IPS-18c (cell line): ENCODE data around the gene MBD1.
"Not testable (repeated sequence)": the region's sequence is repeated elsewhere in the genome, so short reads cannot be mapped to it uniquely, and the experiment has no call there.

Experiments used
- H3K4me3 ChIP-seq: 2 replicates; pipeline ENCODE4 v1.7.0; 2013; ENCODE audit warnings: low read depth, mild to moderate bottlenecking, low read length, moderate library complexity; ENCODE audit not compliant: insufficient read depth
- H3K9me3 ChIP-seq: one replicate; pipeline ENCODE4 v1.6.1; 2013; ENCODE audit warnings: mild to moderate bottlenecking, low read length, moderate library complexity; ENCODE audit not compliant: control insufficient read depth, insufficient read depth

Gene MBD1, protein sequence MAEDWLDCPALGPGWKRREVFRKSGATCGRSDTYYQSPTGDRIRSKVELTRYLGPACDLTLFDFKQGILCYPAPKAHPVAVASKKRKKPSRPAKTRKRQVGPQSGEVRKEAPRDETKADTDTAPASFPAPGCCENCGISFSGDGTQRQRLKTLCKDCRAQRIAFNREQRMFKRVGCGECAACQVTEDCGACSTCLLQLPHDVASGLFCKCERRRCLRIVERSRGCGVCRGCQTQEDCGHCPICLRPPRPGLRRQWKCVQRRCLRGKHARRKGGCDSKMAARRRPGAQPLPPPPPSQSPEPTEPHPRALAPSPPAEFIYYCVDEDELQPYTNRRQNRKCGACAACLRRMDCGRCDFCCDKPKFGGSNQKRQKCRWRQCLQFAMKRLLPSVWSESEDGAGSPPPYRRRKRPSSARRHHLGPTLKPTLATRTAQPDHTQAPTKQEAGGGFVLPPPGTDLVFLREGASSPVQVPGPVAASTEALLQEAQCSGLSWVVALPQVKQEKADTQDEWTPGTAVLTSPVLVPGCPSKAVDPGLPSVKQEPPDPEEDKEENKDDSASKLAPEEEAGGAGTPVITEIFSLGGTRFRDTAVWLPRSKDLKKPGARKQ

DNA sequence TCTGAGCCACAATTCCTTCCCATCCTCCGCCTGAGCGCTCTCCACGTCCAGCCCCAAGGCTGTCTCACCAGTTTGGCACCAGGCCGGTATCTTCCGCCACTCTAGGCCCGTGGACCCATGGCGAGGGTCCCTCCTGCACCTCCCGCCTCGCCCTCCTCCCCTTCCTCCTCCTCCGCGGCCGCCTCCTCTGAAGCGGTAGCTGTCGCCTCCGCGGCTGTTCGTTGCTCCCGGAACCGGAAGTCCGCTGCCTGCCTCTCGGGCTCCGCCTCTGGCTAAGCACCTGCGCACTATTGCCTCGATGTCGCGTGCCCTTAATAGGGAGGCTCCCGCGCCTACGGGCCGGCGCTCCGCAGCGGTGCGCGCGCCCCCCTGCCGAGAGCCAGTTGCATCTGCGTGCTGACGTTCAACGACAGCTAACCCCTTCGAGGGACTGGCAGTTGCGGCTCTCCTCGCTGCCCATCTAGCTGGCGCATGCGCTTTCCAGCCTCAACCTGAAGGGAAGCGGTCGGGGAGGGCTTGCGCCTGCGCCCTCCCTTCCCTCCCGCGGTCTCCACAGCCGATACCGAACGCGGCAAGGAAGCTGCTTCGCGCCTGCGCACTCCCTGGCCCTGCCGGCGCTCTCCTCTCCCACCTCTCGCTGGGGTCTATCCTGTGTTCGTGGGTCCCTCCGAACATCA lies at the start of gene MBD1:
MBD1 (minus strand) TSS at position 229 of the 677 bp plus-strand sequence. CDS start 1,531 bp downstream, outside the sequence.
- Histone ChIP-seq H3K9me3 (no peaks in the 10 kb centered on the region), H3K4me3 (peak within 1 kb of the TSS; percentile 99)

DNA sequence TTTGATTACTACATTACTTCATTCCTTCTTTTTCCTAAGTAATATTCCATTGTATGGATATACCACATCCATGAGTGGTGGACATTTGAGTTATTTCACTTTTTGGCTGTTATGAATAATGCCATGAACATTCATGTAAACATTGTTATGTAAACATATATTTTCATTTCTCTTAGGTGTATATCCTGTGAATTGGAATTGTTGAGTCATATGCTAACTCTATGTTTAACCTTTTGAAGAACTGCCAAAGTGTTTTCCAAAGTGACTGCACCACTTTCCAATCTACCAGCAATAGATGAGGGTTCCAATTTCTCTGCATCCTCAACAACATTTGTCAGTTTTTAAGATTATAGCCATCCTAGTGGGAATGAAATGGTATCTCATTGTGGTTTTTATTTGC lies 48.9 kb upstream of the MBD1 start:
- no peaks in the 10 kb centered on the region for H3K9me3 ChIP-seq
- H3K4me3 ChIP-seq = no peak overlapping the region

DNA sequence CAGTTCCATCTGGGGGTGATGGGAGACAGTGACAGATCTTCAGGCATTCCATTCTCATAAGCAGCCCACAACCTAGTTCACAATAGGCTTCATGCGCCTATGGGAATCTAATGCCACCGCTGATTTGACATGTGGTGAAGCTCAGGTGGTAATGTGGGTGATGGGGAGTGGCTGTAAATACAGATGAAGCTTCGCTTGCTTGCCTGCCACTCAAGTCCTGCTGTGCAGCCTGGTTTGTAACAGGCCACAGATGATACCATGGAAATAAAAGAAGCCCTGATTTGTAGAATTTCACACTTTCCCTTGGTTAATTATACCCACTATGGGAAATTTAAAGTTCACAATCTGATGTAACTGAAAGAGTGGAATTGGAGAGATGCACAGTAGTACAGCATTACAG lies 46.7 kb upstream of the MBD1 start:
- Histone ChIP-seq H3K4me3 (no peak overlapping the region), H3K9me3 (no peaks in the 10 kb centered on the region)

DNA sequence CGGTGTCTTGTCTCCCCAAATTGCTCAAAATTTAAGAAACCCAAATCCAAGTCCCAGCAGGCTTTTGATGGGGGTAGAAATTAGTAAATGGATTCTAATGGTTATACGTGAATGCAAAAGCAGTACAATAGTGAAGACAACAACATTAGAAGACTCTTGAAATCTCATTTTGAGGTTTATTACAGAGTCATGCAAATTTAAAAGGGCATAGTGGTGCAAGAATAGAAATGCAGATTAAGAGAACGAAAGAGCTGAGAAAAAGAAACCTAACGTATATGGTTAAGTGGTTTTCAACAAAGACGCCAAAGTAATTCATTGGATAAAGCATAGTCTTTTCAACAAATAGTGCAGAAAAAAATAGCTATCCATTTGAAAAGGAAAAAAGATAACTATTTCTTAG lies 39.4 kb upstream of the MBD1 start:
- Histone ChIP-seq H3K4me3 (no peak overlapping the region), H3K9me3 (no peaks in the 10 kb centered on the region)

DNA sequence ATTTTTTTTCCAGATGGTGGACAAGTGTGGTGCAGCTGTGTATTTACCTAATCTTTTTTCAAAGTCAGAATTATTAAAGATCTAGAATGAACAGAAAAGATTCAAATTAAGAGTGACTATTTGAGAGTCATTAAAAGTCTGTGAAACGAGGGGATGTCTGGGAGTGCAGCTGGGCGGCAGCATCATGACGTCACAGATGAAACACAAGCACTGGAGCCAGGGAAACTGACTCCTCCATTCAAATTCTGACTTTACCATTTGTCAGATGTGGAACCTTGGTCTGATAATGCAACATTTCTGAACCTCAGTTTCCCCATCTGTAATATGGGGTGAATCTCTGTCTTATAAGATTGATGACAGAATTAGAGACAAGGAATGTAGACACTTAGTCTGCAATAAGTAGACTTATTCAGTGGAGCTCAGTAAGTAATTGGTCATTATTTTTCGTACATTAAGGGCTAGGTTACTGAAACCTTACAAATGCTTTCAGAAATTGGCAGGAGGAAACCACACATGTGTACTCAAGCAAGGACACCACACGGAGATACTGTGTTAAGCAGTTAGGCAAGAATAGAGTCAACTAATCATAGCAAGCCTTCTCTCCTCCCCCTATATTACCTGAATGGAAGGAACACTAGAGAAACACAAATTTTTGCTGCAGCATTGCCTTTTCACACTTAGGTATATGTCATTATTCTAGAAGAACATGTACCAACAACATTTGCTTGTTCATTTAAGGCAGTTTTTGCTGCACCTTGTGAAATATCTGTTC lies 34.0 kb upstream of the MBD1 start:
- H3K4me3 ChIP-seq = no peak overlapping the region
- H3K9me3 ChIP-seq = no peaks in the 10 kb centered on the region

DNA sequence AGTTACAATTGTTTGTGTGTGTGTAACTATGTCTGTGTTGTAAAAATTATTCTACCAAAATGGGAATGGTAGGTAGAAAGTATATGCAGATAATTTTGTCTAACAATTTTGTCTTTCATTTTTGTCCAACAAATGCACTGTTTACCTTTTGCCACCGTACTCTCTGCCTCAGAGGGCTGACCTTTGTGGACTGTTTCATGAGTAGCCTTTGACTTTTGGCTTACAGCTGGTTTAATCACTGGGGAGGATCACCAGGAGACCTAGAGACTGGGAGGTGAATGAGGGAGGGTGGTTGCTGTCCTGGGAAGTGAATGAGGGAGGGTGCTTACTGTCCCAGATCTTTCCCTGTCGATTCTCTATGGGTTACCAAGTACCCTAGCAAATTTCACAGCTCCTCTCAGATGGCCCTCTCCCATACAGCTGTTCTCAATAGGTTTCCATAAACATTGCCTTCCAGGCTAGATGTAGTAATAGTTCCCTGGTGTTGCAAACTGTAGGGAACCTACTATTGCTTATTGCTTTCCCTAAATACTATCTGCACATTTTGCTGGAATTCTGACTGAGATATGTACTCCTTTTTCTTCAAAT lies 32.6 kb upstream of the MBD1 start:
- no peaks in the 10 kb centered on the region for H3K9me3 ChIP-seq
- no peak overlapping the region for H3K4me3 ChIP-seq

DNA sequence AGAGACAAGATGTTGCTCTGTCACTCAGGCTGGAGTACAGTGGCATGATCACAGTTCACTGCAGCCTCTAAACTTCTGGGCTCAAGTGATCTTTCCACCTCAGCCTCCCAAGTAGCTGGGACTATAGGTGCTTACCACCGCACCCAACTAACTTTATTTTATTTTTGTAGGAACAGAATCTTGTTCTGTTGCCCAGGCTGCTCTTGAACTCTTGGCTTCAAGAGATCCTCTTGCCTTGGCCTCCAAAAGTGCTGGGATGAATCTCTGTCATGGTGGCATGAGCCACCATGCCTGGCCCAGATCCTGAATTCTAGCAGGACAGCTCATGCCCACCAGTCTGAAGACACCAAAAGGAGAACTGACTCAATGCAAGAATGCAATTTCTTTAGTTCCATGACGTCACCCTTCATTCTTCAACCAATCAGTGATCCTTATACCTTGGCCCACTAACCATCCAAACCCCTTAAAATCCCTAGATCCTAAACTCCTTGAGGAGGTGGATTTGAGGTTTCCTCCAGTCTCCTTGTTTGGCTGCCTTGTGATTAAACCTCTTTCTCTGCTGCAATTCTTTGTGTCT lies 31.8 kb upstream of the MBD1 start:
- Histone ChIP-seq H3K9me3 (no peaks in the 10 kb centered on the region), H3K4me3 (no peak overlapping the region)

DNA sequence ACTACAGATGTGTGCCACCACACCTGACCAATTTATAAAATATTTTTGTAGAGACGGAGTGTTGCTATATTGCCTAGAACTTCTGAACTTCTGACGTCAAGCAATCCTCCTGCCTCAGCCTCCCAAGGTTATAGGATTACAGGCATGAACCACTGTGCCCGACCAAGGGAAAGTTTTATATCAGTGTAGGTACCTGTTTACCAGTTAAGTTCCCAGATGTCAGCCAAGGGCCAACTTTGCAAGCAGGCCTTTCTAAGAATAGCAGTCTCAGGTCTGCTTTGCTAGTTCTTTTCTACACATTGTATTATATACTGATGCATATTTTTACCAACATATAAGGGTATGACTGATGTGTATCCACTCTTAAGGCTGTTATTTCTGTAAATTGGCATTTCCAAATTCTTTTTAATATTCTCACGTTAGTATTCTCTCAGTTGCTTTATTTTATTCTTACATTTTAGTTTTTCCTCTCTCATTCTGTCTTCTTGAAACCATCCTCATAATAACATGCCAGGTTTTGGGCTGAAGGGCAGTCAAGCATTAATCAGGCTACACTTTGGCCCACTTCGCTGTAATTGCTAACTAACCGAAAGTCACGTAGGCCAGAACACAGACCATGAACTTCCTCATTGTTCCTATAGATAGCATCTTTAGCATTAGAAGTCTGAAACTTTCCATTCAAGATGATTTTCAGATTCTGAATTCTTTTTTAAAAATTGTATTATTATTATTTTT lies 31.1 kb upstream of the MBD1 start:
- Histone ChIP-seq H3K9me3 (no peaks in the 10 kb centered on the region), H3K4me3 (no peak overlapping the region)

DNA sequence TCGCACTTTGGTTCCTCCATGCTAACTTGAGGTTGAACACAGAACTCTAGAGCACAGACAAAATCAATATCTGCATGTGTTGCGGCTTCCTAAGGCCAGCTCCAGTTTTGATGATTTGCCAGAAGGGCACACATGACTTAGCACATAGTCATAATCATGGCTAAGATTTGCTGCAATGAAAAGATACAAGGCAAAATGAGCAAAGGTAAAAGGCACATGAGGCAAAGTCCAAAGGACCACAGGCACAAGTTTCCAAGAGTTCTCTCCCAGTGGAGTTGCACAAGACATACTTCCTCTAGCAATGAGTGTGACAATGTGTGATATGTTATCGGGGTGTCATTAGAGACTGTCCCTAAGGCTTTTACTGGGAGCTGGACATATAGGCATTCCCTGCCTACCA lies 30.3 kb upstream of the MBD1 start:
- Histone ChIP-seq H3K9me3 (no peaks in the 10 kb centered on the region), H3K4me3 (no peak overlapping the region)

DNA sequence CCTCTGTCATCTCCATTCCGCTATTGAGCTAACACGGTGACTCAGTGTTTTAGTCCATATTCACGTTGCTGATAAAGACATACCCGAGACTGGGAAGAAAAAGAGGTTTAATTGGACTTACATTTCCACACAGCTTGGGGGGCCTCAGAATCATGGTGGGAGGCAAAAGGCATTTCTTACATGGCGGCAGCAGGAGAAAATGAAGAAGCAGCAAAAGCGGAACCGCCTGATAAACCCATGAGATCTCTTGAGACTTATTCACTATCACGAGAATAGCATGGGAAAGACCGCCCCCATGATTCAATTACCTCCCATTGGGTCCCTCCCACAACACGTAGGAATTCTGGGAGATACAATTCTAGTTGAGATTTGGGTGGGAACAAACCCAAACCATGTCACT lies 28.8 kb upstream of the MBD1 start:
- Histone ChIP-seq H3K4me3 (no peak overlapping the region), H3K9me3 (no peaks in the 10 kb centered on the region)

DNA sequence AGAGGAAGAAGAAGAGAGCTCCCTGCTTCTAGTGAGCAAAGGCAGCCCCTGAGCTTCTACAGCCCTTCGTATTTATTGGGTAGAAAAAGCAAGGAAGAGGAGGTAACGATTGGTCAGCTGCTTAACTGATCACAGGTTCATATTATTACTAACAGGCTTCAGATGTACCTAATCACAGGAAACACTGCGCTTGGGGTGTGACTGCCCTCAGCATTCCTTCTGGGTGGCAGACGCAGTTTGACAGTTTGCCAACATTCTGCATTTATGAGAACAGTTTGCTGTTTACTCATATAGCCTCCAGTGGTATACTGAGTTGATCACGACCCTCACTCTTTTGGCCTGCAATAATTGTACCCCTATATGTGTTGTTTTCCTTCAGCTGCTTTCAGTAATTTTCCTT lies 27.5 kb upstream of the MBD1 start:
- H3K4me3 ChIP-seq = not testable (repeated sequence)

DNA sequence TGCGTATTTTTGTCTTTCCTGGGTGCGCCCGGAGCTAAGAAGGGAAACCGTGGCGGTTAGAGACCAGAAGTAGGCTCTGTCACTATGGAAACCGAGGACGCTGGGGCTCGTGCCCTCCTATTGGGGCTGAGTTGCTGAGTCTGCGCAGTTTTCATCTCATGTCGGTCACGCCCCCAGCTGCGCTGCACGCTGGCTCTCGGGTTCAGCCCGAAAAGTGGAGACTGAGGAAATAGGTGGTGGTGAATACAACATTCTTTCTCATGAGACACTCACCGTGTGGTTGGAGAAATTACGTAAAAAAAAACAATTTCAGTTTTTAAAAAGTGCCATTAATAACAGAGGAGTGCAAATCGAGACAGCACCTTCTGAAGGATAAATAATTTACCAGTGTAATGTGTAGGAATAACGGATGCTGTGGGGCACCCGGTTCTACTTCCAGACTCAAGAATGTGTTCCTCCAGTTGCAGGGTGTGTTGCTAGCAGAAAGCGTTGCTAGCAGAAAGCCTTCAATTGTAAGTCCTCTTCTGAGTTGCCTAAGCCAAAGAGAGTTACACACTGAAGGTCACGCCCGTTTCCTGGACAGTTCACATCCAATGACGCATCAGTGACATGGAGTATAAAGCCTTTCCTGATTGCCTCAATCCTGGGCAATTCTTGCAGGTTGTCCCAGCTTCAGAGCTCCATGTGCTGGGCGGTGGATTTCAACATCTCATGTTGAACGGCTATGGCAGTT lies 26.6 kb upstream of the MBD1 start:
- Histone ChIP-seq H3K4me3 (peak overlapping the region; percentile 55; the same call in 1 of the 2 replicates), H3K9me3 (no peaks in the 10 kb centered on the region)

More for the DNA sequence above, 27.5 kb upstream of the MBD1 start:
- not testable (repeated sequence) for H3K9me3 ChIP-seq

DNA sequence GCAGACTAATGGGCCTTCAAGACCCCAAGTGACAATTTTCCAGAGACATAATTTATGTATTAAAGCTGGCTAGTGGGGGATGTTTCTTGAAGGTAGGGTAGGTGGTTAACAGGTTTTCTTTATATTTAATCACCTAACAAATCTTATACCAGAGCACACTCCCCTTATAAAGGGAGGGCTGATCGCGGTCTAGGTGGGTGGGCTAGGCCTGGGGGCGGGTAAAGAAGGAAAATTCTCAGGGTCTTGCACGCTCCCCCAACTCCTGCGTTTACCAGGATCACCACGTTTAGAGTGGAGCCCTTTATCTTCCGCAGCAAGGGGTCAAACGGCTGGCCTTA lies 26.0 kb upstream of the MBD1 start:
- no peaks in the 10 kb centered on the region for H3K9me3 ChIP-seq
- H3K4me3 ChIP-seq = peak overlapping the region; percentile 55

DNA sequence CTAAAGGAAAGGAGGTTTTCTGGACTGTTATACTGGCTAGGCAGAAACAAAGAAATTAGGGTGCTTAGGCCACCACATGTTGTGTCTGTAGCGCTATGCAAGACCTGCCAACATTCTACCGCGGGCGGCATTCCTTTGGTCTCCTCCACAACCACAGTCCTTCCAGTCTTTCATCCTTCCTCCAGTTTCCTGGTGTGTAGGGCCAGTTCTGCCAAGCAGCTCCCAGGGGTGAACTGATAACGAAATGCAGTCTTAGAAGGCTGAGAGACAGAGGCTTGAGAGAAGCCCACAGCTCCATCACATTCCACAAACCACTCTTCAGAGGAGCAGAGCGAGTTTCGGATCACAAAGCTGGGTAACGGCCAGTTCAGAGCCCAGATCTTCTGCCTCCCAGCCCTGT lies 25.6 kb upstream of the MBD1 start:
- peak overlapping the region; percentile 55; the same call in 1 of the 2 replicates for H3K4me3 ChIP-seq
- no peaks in the 10 kb centered on the region for H3K9me3 ChIP-seq

DNA sequence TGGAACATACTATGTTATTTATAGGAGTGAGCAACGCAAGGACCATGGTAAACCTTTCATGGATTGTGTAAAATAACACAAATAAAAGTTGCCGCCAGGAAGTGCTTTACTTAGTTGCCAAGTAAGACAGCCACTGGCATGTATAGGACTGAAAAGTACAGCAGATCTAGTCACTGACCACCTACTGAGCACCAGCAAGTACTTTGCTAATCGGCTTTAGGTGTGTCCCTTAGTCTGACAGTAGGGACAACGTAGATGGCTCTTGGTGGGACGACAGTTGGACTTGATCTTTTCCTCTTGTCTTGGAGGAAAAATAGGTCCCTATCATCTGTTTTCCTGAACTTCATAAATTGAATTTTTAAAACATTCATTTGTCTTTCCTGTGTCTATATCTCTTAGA lies 19.8 kb upstream of the MBD1 start:
- Histone ChIP-seq H3K9me3 (no peaks in the 10 kb centered on the region), H3K4me3 (no peak overlapping the region)
